ENCODE results near the gene WDPCP.
A peak's percentile ranks its signal among the peaks of the same experiment; 100 is the strongest.
"Not testable (repeated sequence)": the region's sequence is repeated elsewhere in the genome, so short reads cannot be mapped to it uniquely, and the experiment has no call there.

The WDPCP gene

GRCh38 chr2:63425079-63425416 lies 163.2 kb downstream of the WDPCP start:
- DNase-seq (ENCODE audit: extremely low read depth, low read depth), result no peak

DNA sequence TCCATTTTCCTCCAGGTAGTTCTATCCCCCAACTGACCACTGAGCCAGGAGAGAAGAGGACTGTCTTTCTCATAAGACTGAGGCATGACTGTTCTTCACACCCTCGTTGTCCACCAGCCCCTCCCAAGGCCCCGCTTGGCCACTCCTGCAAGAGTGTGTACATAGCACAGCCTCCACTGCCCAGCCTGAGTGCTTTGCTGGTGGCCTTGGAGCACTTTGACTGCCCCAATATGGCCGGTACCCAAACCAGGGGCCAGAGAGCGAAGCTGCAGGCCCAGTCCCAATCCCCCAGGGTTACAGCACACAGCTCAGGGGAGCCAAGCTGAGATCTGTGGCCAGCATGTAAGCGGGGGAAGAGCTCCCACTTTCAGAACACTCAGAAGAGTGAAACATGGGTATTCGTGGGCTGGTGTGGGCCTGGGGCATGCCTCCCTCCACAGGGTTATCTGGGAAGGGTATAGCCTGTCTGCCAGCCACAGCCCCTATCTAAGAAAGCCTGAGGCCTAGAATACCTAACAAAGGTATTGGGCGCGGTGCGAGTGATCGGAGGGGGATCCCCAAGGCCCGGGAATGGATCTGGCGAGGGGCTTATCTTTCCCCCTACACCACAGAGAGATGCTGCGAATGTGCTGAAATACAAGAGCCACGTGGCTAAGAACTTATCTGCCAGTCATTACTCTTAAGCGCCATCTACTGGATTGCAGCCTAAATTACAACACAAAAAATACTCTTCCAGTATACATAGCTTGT lies 163.8 kb downstream of the WDPCP start:
- TF ChIP-seq, protein P1, sequence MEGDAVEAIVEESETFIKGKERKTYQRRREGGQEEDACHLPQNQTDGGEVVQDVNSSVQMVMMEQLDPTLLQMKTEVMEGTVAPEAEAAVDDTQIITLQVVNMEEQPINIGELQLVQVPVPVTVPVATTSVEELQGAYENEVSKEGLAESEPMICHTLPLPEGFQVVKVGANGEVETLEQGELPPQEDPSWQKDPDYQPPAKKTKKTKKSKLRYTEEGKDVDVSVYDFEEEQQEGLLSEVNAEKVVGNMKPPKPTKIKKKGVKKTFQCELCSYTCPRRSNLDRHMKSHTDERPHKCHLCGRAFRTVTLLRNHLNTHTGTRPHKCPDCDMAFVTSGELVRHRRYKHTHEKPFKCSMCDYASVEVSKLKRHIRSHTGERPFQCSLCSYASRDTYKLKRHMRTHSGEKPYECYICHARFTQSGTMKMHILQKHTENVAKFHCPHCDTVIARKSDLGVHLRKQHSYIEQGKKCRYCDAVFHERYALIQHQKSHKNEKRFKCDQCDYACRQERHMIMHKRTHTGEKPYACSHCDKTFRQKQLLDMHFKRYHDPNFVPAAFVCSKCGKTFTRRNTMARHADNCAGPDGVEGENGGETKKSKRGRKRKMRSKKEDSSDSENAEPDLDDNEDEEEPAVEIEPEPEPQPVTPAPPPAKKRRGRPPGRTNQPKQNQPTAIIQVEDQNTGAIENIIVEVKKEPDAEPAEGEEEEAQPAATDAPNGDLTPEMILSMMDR (IDR thresholded peaks at IDR 0.05; ENCODE audit: low read depth, low read length), result peak; percentile 33
- DNase-seq (ENCODE audit: extremely low read depth, low read depth), result no peak

More at GRCh38 chr2:63425079-63425416, 163.2 kb downstream of the WDPCP start:
- TF ChIP-seq, protein P1 (IDR thresholded peaks at IDR 0.05; ENCODE audit: low read depth, low read length), result no peak

- no peak for DNase-seq (ENCODE audit: extremely low read depth, low read depth)
- TF ChIP-seq, protein P1 (IDR thresholded peaks at IDR 0.05; ENCODE audit: low read depth, low read length), result no peak
These were observed 165.7 kb downstream of the WDPCP start for GRCh38 chr2:63422556-63422955.

- DNase-seq (ENCODE audit: extremely low read depth, low read depth), result no peak
- TF ChIP-seq, protein P1 (IDR thresholded peaks at IDR 0.05; ENCODE audit: low read depth, low read length), result no peak
These were observed 179.7 kb downstream of the WDPCP start for GRCh38 chr2:63408530-63408929.

GRCh38 chr2:63406641-63407040 lies 181.6 kb downstream of the WDPCP start:
- TF ChIP-seq, protein P1 (IDR thresholded peaks at IDR 0.05; ENCODE audit: low read depth, low read length), result no peak
- DNase-seq (ENCODE audit: extremely low read depth, low read depth), result no peak

GRCh38 chr2:63403820-63404219 lies 184.5 kb downstream of the WDPCP start:
- TF ChIP-seq, protein P1 (IDR thresholded peaks at IDR 0.05; ENCODE audit: low read depth, low read length), result no peak
- DNase-seq (ENCODE audit: extremely low read depth, low read depth), result no peak

GRCh38 chr2:63402889-63403288 lies 185.4 kb downstream of the WDPCP start:
- not testable (repeated sequence) for DNase-seq (ENCODE audit: extremely low read depth, low read depth)

GRCh38 chr2:63399156-63399555 lies 189.1 kb downstream of the WDPCP start:
- DNase-seq (ENCODE audit: extremely low read depth, low read depth), result no peak
- TF ChIP-seq, protein P1 (IDR thresholded peaks at IDR 0.05; ENCODE audit: low read depth, low read length), result no peak

Measured in AG09319 (cell line).